Measurements from ENCODE around the gene NUP43. TPM values are rescaled to one million over a fixed set of nuclear protein-coding genes. Genes with fewer than 3 reads are reported as not detected.
"Not testable (repeated sequence)": the region's sequence is repeated elsewhere in the genome, so short reads cannot be mapped to it uniquely, and the experiment has no call there.

The NUP43 gene
- total RNA-seq, 1 donor from 2014 or later, result 27.6 TPM

DNA sequence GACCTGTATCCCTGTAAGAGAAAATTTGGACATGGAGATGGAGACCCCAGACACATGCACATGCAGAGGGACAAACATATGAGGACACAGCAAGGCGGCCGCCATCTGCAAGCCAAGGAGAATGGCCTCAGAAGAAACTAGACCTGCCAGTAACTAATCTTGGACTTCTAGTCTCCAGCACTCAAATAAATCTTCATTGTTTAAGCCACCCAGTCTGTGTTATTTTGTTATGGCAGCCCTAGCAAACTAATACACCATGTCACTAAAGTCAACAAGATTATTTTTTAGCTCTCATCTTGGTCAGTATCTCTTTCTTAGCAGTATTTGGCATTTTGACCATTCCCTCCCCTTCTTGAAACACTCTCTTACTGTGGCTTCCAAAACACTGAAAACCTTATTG lies 55.1 kb downstream of the NUP43 start:
- no peak for DNase-seq

DNA sequence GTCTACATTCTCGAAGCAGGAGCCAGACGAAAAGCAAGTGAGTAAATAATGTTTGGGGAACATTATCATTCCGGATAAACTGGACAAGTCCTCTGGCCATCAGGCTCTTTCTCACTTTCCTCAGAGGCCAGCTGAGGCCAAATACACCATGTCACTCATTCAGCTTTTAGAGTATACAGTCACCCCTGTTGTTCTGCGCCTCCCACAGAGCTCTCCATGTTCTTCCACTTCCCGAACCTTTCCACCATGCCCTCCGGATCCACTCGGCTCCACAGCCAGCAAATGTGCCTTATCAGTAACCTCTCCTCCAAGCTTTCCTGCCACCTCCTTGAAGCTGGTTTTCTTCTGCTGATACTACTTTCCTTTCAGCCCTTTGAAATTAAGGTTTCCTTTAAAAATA lies 60.1 kb downstream of the NUP43 start:
- DNase-seq, result no peak

DNA sequence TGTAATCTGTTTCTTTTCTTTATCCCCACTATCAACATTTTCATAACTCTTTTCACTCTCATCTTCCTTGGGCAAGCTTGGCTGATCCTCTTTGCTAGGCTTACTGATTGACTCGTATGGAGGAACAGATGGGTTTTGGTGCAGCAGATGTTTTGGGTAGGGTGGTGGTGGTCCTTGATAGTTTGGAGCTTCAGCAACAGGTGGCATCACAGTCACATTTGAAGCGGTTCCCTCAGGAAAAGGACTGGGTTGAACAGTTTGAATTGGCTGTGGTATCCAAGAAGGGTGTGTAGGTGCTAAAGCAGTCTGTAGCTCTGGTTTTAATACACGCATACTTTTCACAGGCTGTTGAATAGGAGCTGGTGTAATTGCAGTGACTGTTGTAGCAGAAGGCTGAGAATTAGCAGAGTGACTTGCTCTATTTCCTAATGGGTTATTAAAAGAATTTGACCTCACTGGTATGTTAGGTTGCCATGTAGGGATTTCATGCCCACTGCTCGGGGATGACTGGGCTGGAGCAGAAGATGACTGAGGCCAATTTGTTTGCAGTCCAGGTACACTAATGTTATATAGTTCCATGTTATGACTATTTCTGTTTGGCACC lies 63.0 kb downstream of the NUP43 start:
- peak; percentile 14 for DNase-seq

DNA sequence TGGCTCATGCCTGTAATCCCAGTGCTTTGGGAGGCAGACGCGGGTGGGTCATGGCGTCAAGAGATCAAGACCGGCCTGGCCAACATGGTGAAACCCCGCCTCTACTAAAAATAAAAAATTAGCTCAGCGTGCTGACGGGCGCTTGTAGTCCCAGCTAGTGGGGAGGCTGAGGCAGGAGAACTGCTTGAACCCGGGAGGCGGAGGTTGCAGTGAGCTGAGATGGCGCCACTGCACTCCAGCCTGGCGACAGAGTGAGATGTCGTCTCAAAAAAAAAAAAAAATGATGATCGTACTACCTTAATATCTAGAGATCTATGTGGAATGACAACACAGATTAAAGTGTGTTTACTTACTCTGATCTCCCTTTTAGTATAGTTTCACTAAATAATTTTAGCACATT lies 64.5 kb downstream of the NUP43 start:
- not testable (repeated sequence) for DNase-seq

DNA sequence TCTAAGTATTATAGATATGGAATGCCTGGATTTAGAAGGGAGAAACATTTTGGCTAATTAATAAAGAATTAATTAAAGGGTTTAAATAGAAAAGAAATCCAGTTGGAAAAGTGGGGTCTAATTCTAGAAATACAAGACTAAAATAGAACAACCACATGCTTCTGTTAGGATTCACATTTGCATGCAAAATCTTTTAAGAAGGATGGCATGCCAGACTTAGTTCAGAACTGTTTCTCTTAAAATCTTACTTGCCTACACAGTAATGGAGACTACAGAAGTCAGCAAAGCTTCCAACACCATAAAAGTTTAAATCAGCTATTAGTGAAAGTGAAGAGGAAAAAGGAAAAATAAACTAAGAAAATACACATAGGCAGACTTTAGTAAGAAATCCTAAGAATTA lies 65.1 kb downstream of the NUP43 start:
- no peak for DNase-seq

DNA sequence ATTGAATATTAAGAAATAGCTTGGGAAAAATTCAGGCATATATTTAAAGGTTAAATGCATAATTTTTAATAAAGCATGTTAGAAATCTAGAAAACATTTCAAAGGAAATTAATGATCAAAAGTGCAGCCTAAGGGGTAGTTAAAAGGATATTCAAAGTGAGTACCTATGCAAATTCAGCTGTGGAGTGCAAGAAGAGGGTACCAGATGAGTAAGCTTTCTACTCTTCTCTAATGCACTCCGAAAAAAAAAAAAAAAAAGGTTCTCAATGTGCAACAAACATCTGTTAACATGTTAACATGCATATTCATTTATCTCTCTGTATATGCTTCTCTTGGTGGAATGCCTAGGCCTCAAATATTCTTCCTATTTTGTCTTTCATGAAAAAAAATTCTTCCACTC lies 65.8 kb downstream of the NUP43 start:
- no peak for DNase-seq

Other genes starting within 250 kb of the NUP43 start
- 45.5 TPM for gene PPIL4, start 200.5 kb downstream of the NUP43 start, total RNA-seq
- gene GINM1, start 180.2 kb downstream of the NUP43 start, total RNA-seq, result 56.1 TPM
- gene KATNA1, start 97.8 kb downstream of the NUP43 start, total RNA-seq, result 27.3 TPM
- gene LATS1, start 28.4 kb downstream of the NUP43 start, total RNA-seq, result 31.8 TPM
- gene PCMT1, start 3.2 kb upstream of the NUP43 start, total RNA-seq, result 165 TPM
- gene LRP11, start 117.8 kb upstream of the NUP43 start, total RNA-seq, result 38.5 TPM
- gene RAET1E, start 151.6 kb upstream of the NUP43 start, total RNA-seq, result 8.8 TPM
- gene RAET1G, start 176.6 kb upstream of the NUP43 start, total RNA-seq, result 1.1 TPM
- gene ULBP2, start 195.5 kb upstream of the NUP43 start, total RNA-seq, result not detected
- 0.41 TPM for gene ULBP1, start 217.4 kb upstream of the NUP43 start, total RNA-seq